IMR-90 (cell line): ENCODE results near the gene PIKFYVE.

ENCODE experiments used
- BHLHE40 ChIP-seq: fragments of 150-350 bp; IDR thresholded peaks from 2 replicates; pipeline ENCODE4 v1.6.1; 2016; ENCODE audit warnings: mild to moderate bottlenecking, low read depth, low read length
- CEBPB ChIP-seq: IDR thresholded peaks from 2 replicates; pipeline ENCODE4 v1.6.1; 2012; ENCODE audit warnings: low read depth, low read length, improper control_type of control experiment
- CTCF ChIP-seq: conservative IDR thresholded peaks from 2 replicates; pipeline ENCODE4 v1.5.1; 2012; ENCODE audit warnings: mild to moderate bottlenecking, low read depth, low read length, improper control_type of control experiment
- FOS ChIP-seq: fragments of 150-350 bp; IDR thresholded peaks from 2 replicates; pipeline ENCODE4 v1.6.1; 2016; ENCODE audit warnings: low read depth, low read length
- MAFK ChIP-seq: IDR thresholded peaks from 2 replicates; pipeline ENCODE4 v1.6.1; 2012; ENCODE audit warnings: low read depth, low read length, improper control_type of control experiment
- POLR2A ChIP-seq: IDR thresholded peaks from 2 replicates; pipeline ENCODE4 v1.6.1; 2012; ENCODE audit warnings: mild to moderate bottlenecking, low read depth, low read length
- RAD21 ChIP-seq: IDR thresholded peaks from 2 replicates; pipeline ENCODE4 v1.6.1; 2012; ENCODE audit warnings: low read length, improper control_type of control experiment
- RFX5 ChIP-seq: IDR thresholded peaks from 2 replicates; pipeline ENCODE4 v1.8.0; 2012; ENCODE audit warnings: low read depth, mild to moderate bottlenecking, low read length, moderate library complexity
- SMC3 ChIP-seq: fragments of 150-350 bp; IDR thresholded peaks from 2 replicates; pipeline ENCODE4 v1.6.1; 2016; ENCODE audit warnings: low read depth, mild to moderate bottlenecking, antibody characterized with exemption, low read length, moderate library complexity
- TF ChIP-seq, protein P1 (sequence below): fragments of 150-350 bp; IDR thresholded peaks from 2 replicates; pipeline ENCODE4 v1.6.1; 2017; ENCODE audit warnings: mild to moderate bottlenecking, antibody characterized with exemption, low read length, low read depth

- TF ChIP-seq CTCF (no peak), SMC3 (no peak), FOS (no peak), POLR2A (no peak), RAD21 (no peak), BHLHE40 (no peak), RFX5 (no peak), CEBPB (no peak), MAFK (no peak)
- TF ChIP-seq, protein P1, sequence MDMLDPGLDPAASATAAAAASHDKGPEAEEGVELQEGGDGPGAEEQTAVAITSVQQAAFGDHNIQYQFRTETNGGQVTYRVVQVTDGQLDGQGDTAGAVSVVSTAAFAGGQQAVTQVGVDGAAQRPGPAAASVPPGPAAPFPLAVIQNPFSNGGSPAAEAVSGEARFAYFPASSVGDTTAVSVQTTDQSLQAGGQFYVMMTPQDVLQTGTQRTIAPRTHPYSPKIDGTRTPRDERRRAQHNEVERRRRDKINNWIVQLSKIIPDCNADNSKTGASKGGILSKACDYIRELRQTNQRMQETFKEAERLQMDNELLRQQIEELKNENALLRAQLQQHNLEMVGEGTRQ: no peak
Observed at GRCh38 chr2:208280933-208281332, 14.9 kb downstream of the PIKFYVE start.
